G401 (cell line): ENCODE measurements around the gene MROH9. TPM values are rescaled to one million over a fixed set of nuclear protein-coding genes. Genes with fewer than 3 reads are reported as not detected.
"Not testable (repeated sequence)": the region's sequence is repeated elsewhere in the genome, so short reads cannot be mapped to it uniquely, and the experiment has no call there.

Experiments
- DNase-seq: peaks from one replicate; pipeline ENCODE4 v3.0.0-alpha.2; 2015; ENCODE audit warnings: low spot score
- in situ Hi-C: cut with HindIII; loops from 2 replicates; pipeline ENCODE4 v1.10.0; 2016; ENCODE audit warnings: low sequenced_read_pairs, mixed read lengths
- total RNA-seq: library from RNA; depleted of rRNA; stranded (reverse); fragments of >200 nt; shearing (Covaris generic); gene quantifications from 2 replicates; pipeline ENCODE4 v1.2.3, GENCODE V29; 2014; rRNA removed

The MROH9 gene, protein sequence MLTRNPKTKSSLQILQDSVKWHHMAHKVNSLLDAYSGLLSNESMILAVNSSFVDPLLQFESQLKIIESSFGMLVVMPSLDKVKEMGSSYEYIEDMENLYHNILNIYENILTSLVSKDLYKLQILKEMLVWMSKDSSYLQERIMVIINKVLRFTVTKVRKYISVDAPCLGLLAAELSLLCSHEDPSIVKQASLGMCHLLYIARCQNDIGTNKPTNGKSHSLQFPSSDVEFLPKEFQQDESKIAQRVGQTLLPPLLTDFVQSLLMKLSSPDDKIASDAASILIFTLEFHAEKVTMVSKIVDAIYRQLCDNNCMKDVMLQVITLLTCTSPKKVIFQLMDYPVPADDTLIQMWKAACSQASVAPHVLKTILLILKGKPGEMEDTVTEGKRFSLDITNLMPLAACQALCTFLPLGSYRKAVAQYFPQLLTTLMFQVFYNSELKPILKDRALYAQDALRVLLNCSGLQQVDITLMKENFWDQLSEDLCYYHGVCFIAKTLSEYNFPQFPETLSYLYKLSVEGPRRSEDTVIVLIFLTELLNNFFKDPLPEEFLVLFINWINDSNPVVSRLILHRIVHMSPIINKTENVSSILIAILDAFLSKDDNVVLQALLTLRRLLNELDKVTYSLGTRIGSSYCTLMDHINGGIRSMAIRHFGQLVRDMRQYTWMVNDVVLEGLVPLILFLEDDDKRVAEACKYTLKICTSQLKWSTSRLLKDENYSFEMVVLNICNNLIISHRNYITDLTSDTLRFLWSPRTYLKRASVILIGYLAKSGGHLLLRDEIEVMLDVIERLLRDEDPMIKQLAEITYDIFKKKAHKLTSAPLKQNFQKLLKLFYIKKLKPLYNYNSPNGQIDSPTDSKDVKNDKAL
- total RNA-seq, result not detected in 2 replicates

DNA sequence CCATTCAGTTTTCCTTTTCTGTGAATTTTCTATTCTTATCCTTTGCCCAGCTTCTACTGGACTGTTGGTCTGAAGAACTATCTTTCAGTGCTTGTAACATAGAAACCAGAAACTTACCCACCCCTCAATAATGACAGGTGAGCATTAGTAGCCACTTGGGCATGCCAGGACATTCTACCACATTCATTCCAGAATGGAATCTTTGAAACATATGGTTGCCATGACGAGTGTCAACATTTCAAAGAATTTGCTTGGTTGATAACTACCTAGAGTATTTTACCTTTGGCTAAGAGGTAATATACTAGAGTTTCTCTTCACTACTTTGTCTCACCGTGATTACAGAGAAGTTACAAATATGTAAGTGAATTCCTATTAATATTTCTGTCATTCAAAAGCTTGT, at the start of gene MROH9:
Gene MROH9, plus strand, starts transcription at position 304 of the 400 bp plus-strand sequence. CDS start 10,023 bp downstream, outside the sequence.
- in situ Hi-C loops, result no loop called here
- no peak for DNase-seq

DNA sequence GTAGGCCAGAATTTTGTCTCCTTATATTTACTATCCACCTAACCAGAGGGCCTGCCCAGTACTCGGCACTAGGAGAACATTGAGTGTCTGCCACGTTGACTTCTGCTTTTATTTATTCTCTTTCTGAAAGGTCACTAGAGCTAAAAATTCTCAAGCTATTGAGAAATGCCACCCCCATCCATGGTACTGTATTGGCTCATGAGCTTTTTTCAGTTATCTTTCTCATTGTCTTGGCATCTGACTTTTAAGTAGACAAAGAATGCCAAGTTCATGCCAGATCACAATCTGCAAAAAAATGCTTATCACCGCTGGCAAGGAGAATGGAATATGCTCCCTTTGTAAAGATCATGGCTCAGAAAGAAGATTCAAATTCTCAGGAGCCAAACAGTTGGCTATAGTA, 49.8 kb upstream of the MROH9 start:
- in situ Hi-C loops, result no loop called here
- no peak for DNase-seq

DNA sequence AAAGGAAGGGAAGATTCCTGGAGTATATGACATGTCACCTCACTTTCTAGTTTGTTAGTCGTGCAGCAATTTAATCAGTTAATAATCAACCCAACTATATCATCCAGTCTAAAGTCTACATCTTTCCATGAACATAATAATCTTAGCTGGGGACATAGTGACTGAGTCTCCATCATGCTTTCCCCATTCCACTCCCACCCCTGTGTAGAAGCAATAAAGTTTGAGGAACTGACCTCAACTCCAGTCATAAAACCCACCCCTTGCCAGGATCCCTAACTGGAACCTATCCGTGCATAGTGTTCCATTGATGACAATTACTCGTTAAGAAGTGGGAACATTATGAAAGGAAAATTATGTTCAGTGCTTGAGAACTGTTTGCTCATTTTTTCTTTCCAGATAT, 48.9 kb upstream of the MROH9 start:
- in situ Hi-C loops, result no loop called here

DNA sequence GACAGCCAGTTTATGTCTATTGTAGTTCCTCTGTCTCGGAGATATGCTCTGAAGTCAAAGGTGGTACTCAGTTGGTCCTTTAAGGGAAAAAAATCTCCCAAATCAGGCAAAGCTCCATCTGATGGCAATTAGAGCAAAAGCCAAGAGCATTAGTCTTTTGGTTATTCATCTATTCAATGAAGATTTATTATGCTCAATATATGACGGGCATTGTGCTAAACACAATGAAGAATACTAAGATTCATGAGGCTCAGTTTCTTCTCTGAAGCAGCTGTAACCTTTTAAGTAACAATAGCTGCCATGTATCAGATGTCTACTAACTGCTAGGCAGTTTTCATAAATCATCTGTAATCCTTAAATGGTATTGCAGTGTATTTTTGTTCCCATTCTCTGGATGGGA, 47.6 kb upstream of the MROH9 start:
- no peak for DNase-seq
- in situ Hi-C loops, result no loop called here

More for the DNA sequence above, 48.9 kb upstream of the MROH9 start:
- no peak for DNase-seq

DNA sequence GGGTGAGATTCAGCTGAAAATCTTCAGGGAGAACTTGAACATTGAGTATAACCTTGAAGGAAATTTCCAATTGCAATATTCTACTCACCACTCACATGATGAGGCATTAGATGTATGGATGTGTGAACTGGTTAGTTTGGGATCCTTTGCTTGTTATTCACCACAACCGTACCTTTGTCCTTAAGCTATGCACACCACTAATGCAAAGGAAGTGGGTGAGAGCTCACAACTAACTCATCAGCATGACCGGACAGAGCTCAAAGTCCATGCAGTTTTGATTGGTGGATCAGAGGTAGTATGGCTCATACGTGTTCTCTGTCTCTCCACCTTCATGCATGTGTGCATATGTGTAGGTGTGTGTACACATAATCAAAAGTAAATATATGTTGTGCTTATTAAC, 43.5 kb upstream of the MROH9 start:
- no peak for DNase-seq
- in situ Hi-C loops, result no loop called here

DNA sequence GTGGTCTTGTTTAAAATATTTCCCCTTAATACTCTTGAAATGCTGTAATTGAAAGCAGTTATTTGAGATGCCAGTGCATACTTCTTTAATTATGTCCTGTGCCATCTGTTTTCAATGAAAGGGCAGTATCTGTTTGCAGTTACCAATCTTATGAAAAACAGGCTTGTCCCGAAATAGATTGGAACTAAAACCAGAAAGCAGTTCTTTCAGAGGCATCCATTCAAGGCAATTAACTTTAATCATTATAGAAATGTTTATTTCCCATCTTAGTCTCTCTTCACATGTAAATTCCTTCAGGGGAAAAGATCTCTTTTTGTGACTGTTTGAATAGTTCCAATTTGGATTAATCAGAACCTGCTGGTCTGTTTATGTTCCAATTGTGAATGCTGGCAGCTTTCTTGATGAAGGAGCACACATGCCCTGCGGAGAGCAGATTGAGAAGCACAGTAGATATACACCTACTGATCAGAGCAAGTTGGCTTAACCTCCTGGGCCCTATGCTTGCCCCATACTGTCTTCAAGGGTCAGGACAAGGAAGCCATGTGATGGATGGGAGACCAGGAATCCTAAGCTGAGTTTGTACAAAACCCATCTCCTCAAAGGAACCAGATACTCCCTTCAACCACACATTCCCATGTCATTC, 41.6 kb upstream of the MROH9 start:
- DNase-seq, result peak; percentile 21
- in situ Hi-C loops, result no loop called here

DNA sequence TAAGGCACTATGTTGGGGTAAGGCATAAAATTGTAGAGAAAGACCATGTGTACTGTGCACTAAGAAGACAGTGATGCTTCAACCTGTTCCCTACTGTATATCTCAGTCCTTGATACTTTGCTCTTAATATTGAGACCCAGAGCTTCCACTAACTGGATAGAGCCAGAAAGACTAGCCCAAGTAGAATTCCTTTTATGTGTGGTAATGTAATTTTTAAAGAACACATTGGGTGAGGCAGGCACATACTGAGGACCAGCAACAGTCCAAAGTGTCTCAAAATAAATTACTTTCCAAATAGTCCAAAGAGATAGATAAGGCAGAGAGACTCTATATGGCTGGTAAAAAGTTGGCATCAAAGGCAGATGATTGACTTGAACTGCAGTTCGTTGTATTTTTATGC, 31.4 kb upstream of the MROH9 start:
- DNase-seq, result no peak
- in situ Hi-C loops, result no loop called here

DNA sequence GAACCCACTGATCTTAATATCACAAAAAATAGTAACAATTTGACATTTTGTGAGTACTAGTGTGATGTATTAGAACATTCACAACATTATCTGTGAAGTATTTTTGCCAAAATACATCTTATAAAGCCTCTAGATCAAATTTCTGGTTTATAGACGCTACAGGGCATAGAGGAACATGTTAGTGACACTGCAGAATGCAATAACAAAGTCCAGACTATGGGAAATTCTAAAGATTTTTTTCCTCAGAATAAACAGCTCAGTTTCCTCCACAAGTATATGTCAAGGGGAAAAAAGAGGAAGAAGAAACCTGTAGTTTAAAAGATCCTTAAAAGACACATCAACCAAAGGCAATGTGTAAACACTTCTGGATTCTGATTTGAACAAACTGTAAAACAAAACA, 26.4 kb upstream of the MROH9 start:
- in situ Hi-C loops, result no loop called here
- no peak for DNase-seq

DNA sequence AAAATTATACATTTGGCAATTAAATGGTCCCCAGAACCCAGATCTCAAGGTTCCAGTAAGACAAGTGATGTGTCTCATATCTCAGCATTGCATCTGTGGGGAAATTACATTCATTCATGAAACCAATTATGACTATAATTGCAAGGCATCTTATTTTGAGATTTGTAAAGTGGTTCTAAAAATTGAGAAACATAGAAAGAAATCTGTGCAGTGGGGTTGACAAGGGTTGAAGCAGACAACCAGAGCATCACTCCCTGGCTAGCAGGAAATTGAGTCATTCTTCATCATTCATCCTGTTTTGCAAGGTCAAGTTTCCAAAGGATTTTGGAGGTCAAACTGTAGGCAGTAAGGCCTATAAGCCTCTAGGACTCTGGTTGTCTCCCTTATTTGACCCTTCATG, 25.1 kb upstream of the MROH9 start:
- in situ Hi-C loops, result no loop called here
- no peak for DNase-seq

DNA sequence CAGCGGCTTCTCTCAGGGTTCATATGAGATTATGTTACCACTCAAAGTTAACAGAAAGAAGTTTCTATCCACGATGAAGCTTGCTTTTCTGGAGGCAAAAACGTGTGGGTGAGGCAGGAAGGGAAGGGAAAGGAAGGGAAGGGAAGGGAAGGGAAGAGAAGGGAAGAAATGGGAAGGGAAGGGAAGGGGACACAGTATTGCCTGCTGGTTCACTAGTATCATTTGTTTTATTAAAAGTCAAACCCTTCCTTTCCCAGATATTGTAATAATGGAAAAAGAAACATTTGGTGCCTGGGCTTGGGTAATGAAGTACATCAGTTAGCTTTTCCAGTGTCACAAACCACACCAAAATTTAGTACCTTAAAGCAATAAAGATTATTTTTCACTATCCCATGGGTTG, 18.0 kb upstream of the MROH9 start:
- in situ Hi-C loops, result no loop called here
- DNase-seq, result no peak

DNA sequence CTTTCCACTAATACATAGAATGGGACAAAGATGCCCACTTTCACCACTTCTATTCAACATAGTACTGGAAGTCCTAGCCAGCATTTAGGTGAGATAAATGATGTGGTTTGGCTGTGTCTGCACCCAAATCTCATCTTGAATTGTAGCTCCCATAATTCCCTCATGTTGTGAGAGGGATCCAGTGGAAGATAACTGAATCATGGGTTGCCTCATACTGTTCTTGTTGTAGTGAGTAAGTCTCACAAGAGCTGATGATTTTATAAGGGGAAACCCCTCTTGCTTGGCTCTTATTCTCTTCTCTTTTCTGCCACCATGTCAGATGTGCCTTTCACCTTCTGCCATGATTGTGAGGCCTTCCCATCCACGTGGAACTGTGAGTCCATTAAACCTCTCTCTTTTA, 10.7 kb upstream of the MROH9 start:
- DNase-seq, in situ Hi-C loops: not testable (repeated sequence)

DNA sequence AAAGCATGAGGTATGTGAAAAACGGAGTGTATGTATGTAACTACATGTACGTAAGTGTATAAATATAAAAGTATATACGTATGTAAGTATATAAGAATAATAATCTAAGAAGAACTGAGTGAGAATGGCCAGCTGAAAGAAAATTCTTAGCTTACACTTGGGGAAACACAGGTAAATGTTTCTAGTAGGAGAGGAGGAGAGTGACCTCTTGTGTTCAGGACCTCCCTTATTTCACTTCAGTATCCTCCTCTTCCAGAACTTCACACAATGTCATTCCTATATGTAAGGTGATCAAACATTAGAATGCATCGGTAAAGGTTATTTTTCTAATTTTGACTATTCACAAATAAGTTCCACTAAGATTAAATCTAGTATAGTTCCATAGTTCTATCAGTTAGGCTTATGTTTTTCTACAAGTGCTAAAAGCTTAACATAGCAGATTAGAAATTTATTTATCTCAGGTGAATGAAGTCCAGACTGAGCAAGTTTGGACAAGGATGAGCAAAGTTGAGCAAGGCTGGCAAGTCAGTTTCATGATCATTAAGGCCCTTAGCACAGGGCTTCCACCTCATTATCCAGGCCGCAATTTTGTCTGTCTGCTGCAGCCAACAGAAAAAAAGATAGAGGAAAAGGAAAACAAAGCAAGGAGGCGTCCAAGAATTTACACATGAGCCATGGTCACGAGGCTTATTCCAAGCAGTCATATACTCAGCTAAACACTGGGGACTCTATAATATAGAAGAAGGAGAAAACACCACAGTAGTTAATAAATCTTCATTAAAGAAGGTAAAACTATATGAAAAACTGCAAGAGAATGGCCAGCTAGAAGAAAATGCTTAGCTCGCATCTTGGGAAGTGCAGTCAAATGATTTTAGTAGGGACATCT, 7.1 kb upstream of the MROH9 start:
- in situ Hi-C loops, result no loop called here
- DNase-seq, result peak; percentile 19

DNA sequence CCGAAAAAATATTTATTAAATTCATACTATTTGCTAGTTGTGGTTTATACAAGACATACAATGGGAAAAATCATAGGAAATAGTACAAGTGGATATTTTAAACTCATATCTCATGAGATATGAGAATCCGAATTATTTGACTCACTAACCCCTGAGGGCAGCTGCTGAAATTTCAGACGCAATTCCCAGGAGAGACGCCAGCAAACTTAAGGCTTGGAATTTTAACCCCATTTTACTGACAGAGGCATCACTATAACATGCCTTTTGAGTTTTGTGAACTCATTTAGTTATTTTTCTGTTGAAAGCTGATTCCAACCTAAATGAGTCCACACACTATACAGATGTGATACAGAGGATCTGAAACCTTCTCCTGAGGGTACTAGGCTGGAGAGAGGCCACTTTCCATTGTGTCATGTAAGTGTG, 5.9 kb upstream of the MROH9 start:
- in situ Hi-C loops, result no loop called here
- DNase-seq, result no peak

DNA sequence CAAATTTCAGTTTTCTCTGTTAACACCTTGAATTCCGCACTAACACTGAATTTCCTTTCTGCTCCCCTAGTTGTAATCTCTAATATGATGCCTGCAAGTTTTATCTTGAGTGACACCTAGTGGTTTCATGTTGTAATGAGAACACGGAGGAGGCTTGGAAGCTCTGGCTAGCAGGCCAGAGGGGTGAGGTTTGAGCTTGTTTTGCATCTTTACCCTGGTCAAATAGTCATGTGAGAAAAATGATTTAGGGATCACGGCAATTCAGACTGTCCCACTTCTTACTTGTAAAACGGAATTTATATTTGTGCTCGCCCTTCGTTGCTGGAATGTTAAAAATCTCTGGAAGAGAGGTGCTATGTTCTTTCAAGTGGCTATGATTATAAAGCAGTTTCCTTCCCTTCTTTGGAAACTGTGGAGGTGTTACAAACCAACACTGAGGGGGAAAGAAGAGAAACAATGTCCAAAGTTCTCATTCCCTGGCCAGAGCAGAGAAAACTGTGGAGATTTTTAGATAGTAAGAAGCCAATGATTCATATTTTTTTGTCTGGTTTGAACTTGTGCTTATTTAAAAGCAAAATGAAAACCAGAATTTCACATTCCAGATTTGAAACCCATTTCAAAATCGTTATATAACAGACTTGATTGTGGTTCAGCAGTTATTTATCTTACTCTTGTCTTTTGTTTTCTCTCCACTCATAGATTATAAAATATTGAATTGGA, 5.3 kb upstream of the MROH9 start:
- DNase-seq, result peak; percentile 65

DNA sequence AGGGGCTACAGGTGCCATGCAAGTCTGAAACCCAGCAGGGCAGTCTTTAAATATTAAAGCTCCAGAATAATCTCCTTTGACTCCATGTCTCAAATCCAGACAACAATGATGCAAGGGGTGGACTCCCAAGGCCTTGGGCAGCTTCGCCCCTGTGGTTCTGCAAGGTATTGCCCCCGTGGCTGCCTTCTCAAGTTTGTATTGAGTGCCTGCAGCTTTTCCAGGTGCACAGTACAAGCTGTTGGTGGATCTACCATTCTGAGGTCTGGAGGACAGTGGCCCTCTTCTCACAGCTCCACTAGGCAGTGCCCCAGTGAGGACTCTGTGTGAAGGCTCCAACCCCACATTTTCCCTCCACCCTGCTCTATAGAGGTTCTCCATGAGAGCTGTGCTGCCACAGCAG, 3.7 kb upstream of the MROH9 start:
- in situ Hi-C loops, result no loop called here
- no peak for DNase-seq

More for the DNA sequence above, 5.3 kb upstream of the MROH9 start:
- in situ Hi-C loops, result no loop called here

DNA sequence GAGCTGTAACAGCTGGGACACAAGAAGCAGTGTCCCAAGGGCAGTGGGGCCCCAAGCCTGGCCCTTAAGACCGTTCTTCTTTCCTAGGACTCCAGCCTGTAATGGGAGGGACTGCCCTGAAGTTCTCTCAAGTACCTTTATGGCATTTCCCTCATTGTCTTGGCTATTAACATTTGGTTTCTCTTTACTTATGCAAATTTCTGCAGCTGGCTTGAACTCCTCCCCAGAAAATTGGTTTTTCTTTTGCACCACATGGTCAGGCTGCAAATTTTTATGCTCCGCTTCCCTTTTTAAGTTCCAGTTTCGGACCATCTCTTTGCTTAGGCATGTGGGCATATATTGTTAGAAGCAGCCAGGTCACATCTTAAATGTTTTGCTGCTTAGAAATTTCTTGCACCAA, 3.1 kb upstream of the MROH9 start:
- in situ Hi-C loops, result no loop called here
- DNase-seq, result no peak

DNA sequence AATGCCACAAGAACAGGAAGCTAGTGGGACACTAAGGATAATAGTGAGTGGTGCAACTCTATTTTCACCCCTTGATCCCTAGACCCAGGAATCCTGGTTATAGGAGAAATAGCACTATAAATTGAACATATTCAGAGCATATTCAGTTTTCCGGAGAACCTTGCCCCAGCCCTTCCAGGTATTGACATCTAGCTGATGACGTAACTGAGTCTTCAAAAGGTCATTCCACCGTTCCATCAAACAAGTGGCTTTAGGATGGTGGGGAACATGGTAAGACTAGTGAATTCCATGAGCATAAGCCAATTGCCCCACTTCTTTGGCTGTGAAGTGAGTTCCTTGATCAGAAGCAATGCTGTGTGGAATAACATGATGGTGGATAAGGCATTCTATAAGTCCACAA, 2.9 kb downstream of the MROH9 start:
- in situ Hi-C loops, result no loop called here

DNA sequence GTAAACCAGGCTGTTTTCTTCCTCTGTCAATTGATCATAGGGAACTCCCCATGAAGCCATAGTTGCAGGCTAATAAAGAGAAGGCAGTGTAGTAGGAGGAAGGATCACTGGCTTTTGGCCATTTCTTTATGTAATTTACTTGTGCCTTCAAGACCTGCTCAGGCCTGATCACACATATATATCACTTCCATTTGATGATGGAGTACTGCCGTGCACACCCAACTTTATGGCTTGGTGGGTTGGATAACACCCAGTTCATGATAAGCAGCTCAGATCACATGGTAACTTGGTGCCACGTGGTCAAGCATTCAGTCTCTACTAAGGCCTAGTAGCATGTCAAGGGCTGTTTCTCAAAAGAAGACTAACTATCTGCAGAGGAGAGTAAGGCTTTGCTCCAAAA, 4.1 kb downstream of the MROH9 start:
- in situ Hi-C loops, result no loop called here
- no peak for DNase-seq

More for the DNA sequence above, 2.9 kb downstream of the MROH9 start:
- no peak for DNase-seq
